ENCODE data around the gene TMEM19. TPM values are rescaled to one million over a fixed set of nuclear protein-coding genes. Genes with fewer than 3 reads are reported as not detected.

Gene TMEM19
- total and polyA plus RNA-seq, 8 donors = 7.6 to 80.5 (median 11.1) TPM

- Histone ChIP-seq H3K27me3 (peaks cover 0 to 6% (median 0%) of the 10 kb centered on the region in 3 donors), H3K4me3 (no peak overlapping the region), H3K36me3 (no peaks in the 10 kb centered on the region), H3K9me3 (no peaks in the 10 kb centered on the region), H3K27ac (no peak overlapping the region), H3K4me1 (no peaks in the 10 kb centered on the region)
- TF ChIP-seq EP300 (IDR thresholded peaks at IDR 0.05) = no peak
- no peak for TF ChIP-seq CTCF (IDR thresholded peaks at IDR 0.05)
- TF ChIP-seq POLR2AphosphoS5 (IDR thresholded peaks at IDR 0.05) = no peak
- no peak for TF ChIP-seq POLR2A (IDR thresholded peaks at IDR 0.05)
- intact Hi-C loops (cut with DNase I; ENCODE audit: low total_unique reads) = no loop called here
- 60 to 71% (median 65%) methylated on average over 5 of the region's 5 CpGs for WGBS, 5 donors
- no peak for DNase-seq
Measured at GRCh38 chr12:71748081-71748850, 62.4 kb downstream of the TMEM19 start.

DNA sequence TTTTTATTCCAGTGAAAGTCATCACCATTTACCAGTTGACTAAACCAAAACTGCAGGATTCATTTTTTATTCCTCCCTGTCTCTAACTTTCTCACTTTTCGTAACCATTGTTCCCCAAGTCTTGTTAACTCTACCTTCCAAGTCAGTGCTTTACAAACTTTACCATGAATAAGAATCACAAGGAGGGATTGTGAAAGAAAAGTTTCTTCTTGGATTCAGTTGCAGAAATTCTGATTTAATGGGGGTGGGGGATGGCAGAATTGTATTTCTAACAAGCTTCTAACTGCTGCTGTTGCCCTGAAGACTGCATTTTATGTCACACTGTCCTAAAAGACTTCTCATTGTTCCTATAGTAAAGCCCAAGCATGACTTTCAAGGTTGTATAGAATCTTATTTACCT, 63.8 kb downstream of the TMEM19 start:
- no peaks in the 10 kb centered on the region for H3K36me3 ChIP-seq
- no peak overlapping the region for H3K27ac ChIP-seq
- TF ChIP-seq CTCF (IDR thresholded peaks at IDR 0.05) = no peak
- TF ChIP-seq POLR2AphosphoS5 (IDR thresholded peaks at IDR 0.05) = no peak
- TF ChIP-seq POLR2A (IDR thresholded peaks at IDR 0.05) = no peak
- no peak for TF ChIP-seq EP300 (IDR thresholded peaks at IDR 0.05)
- H3K9me3 ChIP-seq = no peaks in the 10 kb centered on the region
- peaks cover 0 to 6% (median 5%) of the 10 kb centered on the region in 4 donors for H3K4me1 ChIP-seq
- intact Hi-C loops (cut with DNase I; ENCODE audit: low total_unique reads) = no loop called here
- WGBS, 5 donors = 86 to 97% (median 92%) methylated on average over 1 of the region's 1 CpG
- no peak overlapping the region for H3K4me3 ChIP-seq
- peaks cover 0 to 6% (median 0%) of the 10 kb centered on the region in 3 donors for H3K27me3 ChIP-seq
- DNase-seq = no peak

DNA sequence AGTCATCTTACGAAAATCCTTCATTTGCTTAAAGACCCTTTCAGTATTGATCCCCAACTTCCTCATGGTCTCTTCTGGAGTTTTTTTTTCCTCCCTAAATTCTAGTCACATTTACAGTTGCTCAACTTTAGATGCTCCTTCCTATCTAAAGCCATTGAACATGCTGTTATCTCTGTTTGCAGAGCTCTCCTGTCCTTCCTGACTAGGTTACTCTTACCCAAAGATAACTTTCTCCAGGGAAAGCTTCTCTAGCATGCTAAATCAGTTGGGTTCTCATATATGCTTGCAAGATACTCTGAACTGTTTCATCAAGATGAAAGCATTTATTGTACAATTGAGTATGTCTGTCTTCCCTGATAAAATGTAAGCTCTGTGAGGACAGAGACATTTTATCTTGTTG, 67.0 kb downstream of the TMEM19 start:
- Histone ChIP-seq H3K4me1 (peaks cover 17 to 27% (median 24%) of the 10 kb centered on the region in 4 donors), H3K9me3 (no peaks in the 10 kb centered on the region), H3K27ac (no peak overlapping the region), H3K27me3 (peaks cover 0 to 6% (median 0%) of the 10 kb centered on the region in 3 donors), H3K4me3 (no peak overlapping the region), H3K36me3 (peaks cover 0 to 7% (median under 1%) of the 10 kb centered on the region in 4 donors)
- intact Hi-C loops (cut with DNase I; ENCODE audit: low total_unique reads) = no loop called here
- no peak for TF ChIP-seq POLR2AphosphoS5 (IDR thresholded peaks at IDR 0.05)
- no peak for TF ChIP-seq CTCF (IDR thresholded peaks at IDR 0.05)
- no peak for TF ChIP-seq EP300 (IDR thresholded peaks at IDR 0.05)
- TF ChIP-seq POLR2A (IDR thresholded peaks at IDR 0.05) = no peak
- WGBS, 5 donors = 76 to 98% (median 91%) methylated on average over 1 of the region's 1 CpG
- no peak for DNase-seq

Small RNA genes lying within 50 kb of the gene (small RNA-seq; reads per million reads assigned to genes)
- 0 reads per million in 4 donors for gene RF00560

Other genes with a start within 250 kb of the TMEM19 start
- 10 to 100 TPM in 1 of 5 donors, 1 to 10 TPM in 1, under 1 TPM in 1, not detected in 2; 0.58 to 16.0 (median 6.1) TPM for gene LGR5, start 246.3 kb upstream of the TMEM19 start, total RNA-seq
- gene LGR5, start 246.3 kb upstream of the TMEM19 start, polyA plus RNA-seq = 1 to 10 TPM in 1 of 3 donors, under 1 TPM in 1, not detected in 1; 0.06 to 1.2 TPM
- 100 to 1,000 TPM; 110 to 574 (median 155) TPM for gene ZFC3H1, start 22.2 kb upstream of the TMEM19 start, total RNA-seq
- 10 to 100 TPM in 1 of 3 donors, 1 to 10 TPM in 2; 4.9 to 24.3 (median 6.2) TPM for gene ZFC3H1, start 22.2 kb upstream of the TMEM19 start, polyA plus RNA-seq
- gene THAP2, start 21.8 kb upstream of the TMEM19 start, total RNA-seq = 1 to 10 TPM in 3 of 5 donors, under 1 TPM in 1, not detected in 1; 0.87 to 4.3 (median 3.0) TPM
- 1 to 10 TPM in 2 of 3 donors, under 1 TPM in 1; 0.87 to 3.8 (median 1.8) TPM for gene THAP2, start 21.8 kb upstream of the TMEM19 start, polyA plus RNA-seq
- gene RAB21, start 68.8 kb downstream of the TMEM19 start, total RNA-seq = 10 to 100 TPM in 1 of 5 donors, 1 to 10 TPM in 4; 3.2 to 35.1 (median 6.4) TPM
- 10 to 100 TPM in 2 of 3 donors, 1 to 10 TPM in 1; 7.4 to 17.1 (median 16.9) TPM for gene RAB21, start 68.8 kb downstream of the TMEM19 start, polyA plus RNA-seq
- gene TBC1D15, start 153.7 kb downstream of the TMEM19 start, total RNA-seq = 10 to 100 TPM in 4 of 5 donors, 1 to 10 TPM in 1; 4.6 to 81.5 (median 37.5) TPM
- gene TBC1D15, start 153.7 kb downstream of the TMEM19 start, polyA plus RNA-seq = 10 to 100 TPM; 16.5 to 22.1 (median 21.5) TPM

Data from stomach (tissue), 9 donors.